ENCODE measurements around the gene CCDC9B. TPM values are rescaled to one million over a fixed set of nuclear protein-coding genes. Genes with fewer than 3 reads are reported as not detected.
A peak's percentile ranks its signal among the peaks of the same experiment; 100 is the strongest.

The CCDC9B gene
- total RNA-seq, 1 experiment from 2014 or later: 56.1 TPM

- DNase-seq (no peak), ATAC-seq (no peak)
- H3F3A ChIP-seq (ENCODE audit: low read length, unreplicated experiment): no peaks in the 10 kb centered on the region
- peak overlapping the region; percentile 79 for H3K4me2 ChIP-seq (ENCODE audit: low read length)
- no peaks in the 10 kb centered on the region for H3K27me3 ChIP-seq (ENCODE audit: low read length)
- ChIA-PET POLR2A (ENCODE audit: unreplicated experiment) (interaction anchor here (0.6 kb wide), 1 partner anchor 19 kb away, joined by 3 read pairs; no protein-coding TSS in a partner anchor), CTCF (interaction anchor here (0.6 to 1.4 kb wide), 6 partner anchors 16 to 99 kb away, joined by 3 to 7 read pairs (median 4); partner anchors contain the start of gene CCDC9B)
- H4K20me1 ChIP-seq (ENCODE audit: low read length): peaks cover 12% of the 10 kb centered on the region; the same call in 1 of the 2 replicates
- peaks cover 23% of the 10 kb centered on the region for H3K79me2 ChIP-seq (ENCODE audit: low read length)
- BruUV-seq (replicated peaks): no TSS peak
- H3K36me3 ChIP-seq (ENCODE audit: low read depth, low read length): no peaks in the 10 kb centered on the region
- no peak overlapping the region for H3K9ac ChIP-seq (ENCODE audit: low read length)
- H2AFZ ChIP-seq (ENCODE audit: low read length): peak overlapping the region; percentile 73
- TF ChIP-seq EZH2 (IDR thresholded peaks at IDR 0.05; ENCODE audit: low read length, unreplicated experiment): no peak
- TF ChIP-seq, protein P1, sequence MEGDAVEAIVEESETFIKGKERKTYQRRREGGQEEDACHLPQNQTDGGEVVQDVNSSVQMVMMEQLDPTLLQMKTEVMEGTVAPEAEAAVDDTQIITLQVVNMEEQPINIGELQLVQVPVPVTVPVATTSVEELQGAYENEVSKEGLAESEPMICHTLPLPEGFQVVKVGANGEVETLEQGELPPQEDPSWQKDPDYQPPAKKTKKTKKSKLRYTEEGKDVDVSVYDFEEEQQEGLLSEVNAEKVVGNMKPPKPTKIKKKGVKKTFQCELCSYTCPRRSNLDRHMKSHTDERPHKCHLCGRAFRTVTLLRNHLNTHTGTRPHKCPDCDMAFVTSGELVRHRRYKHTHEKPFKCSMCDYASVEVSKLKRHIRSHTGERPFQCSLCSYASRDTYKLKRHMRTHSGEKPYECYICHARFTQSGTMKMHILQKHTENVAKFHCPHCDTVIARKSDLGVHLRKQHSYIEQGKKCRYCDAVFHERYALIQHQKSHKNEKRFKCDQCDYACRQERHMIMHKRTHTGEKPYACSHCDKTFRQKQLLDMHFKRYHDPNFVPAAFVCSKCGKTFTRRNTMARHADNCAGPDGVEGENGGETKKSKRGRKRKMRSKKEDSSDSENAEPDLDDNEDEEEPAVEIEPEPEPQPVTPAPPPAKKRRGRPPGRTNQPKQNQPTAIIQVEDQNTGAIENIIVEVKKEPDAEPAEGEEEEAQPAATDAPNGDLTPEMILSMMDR (conservative IDR thresholded peaks at IDR 0.05; ENCODE audit: low read depth, low read length): no peak
- TF ChIP-seq EZH2phosphoT487 (IDR thresholded peaks at IDR 0.05; ENCODE audit: borderline replicate concordance, low read length): no peak
- H3K4me1 ChIP-seq (ENCODE audit: insufficient read depth, low read length): peaks cover 14% of the 10 kb centered on the region
- H3K9me3 ChIP-seq (ENCODE audit: low read length): no peaks in the 10 kb centered on the region
- intact Hi-C loops (cut with micrococcal nuclease): no loop called here
- peak overlapping the region; percentile 63 for H3K4me3 ChIP-seq (ENCODE audit: low read length)
- no peaks in the 10 kb centered on the region for H3K9me2 ChIP-seq (replicated peaks; ENCODE audit: low read length)
- no peak overlapping the region for H3K27ac ChIP-seq (ENCODE audit: low read length)
Measured at GRCh38 chr15:40322531-40323238, 18.1 kb downstream of the CCDC9B start.

GRCh38 chr15:40320931-40321371 lies 19.8 kb downstream of the CCDC9B start:
- intact Hi-C loops (cut with micrococcal nuclease): loop anchor here (1.0 kb wide), 3 partner anchors 17 to 100 kb away; no protein-coding TSS in a partner anchor
- ATAC-seq: peak; percentile 23; the same call in 1 of the 2 replicates
- peaks cover 18% of the 10 kb centered on the region for H3K79me2 ChIP-seq (ENCODE audit: low read length)
- POLR2A ChIA-PET (ENCODE audit: unreplicated experiment): no interaction called here
- H3F3A ChIP-seq (ENCODE audit: low read length, unreplicated experiment): no peaks in the 10 kb centered on the region
- H3K9me2 ChIP-seq (replicated peaks; ENCODE audit: low read length): no peaks in the 10 kb centered on the region
- no peaks in the 10 kb centered on the region for H3K36me3 ChIP-seq (ENCODE audit: low read depth, low read length)
- no TSS peak for BruUV-seq (replicated peaks)
- CTCF ChIA-PET: interaction anchor here (0.6 kb wide), 1 partner anchor 55 kb away, joined by 3 read pairs; no protein-coding TSS in a partner anchor
- no peak overlapping the region for H3K4me2 ChIP-seq (ENCODE audit: low read length)
- peaks cover 12% of the 10 kb centered on the region for H3K4me1 ChIP-seq (ENCODE audit: insufficient read depth, low read length)
- H2AFZ ChIP-seq (ENCODE audit: low read length): no peak overlapping the region
- no peaks in the 10 kb centered on the region for H3K9me3 ChIP-seq (ENCODE audit: low read length)
- peak; percentile 79 for DNase-seq
- H3K27me3 ChIP-seq (ENCODE audit: low read length): no peaks in the 10 kb centered on the region
- no peak overlapping the region for H3K27ac ChIP-seq (ENCODE audit: low read length)
- no peak overlapping the region for H3K9ac ChIP-seq (ENCODE audit: low read length)
- peaks cover 11% of the 10 kb centered on the region; the same call in 1 of the 2 replicates for H4K20me1 ChIP-seq (ENCODE audit: low read length)
- no peak for TF ChIP-seq EZH2phosphoT487 (IDR thresholded peaks at IDR 0.05; ENCODE audit: borderline replicate concordance, low read length)
- TF ChIP-seq EZH2 (IDR thresholded peaks at IDR 0.05; ENCODE audit: low read length, unreplicated experiment): no peak
- TF ChIP-seq, protein P1 (conservative IDR thresholded peaks at IDR 0.05; ENCODE audit: low read depth, low read length): peak; percentile 90
- no peak overlapping the region for H3K4me3 ChIP-seq (ENCODE audit: low read length)

- Histone ChIP-seq H3K9me3 (ENCODE audit: low read length) (no peaks in the 10 kb centered on the region), H3K36me3 (ENCODE audit: low read depth, low read length) (no peaks in the 10 kb centered on the region), H3K9me2 (replicated peaks; ENCODE audit: low read length) (no peaks in the 10 kb centered on the region), H3K79me2 (ENCODE audit: low read length) (peaks cover 12% of the 10 kb centered on the region), H3K4me3 (ENCODE audit: low read length) (no peak overlapping the region), H2AFZ (ENCODE audit: low read length) (no peak overlapping the region), H3F3A (ENCODE audit: low read length, unreplicated experiment) (no peaks in the 10 kb centered on the region), H3K4me2 (ENCODE audit: low read length) (no peak overlapping the region), H3K27ac (ENCODE audit: low read length) (no peak overlapping the region), H3K27me3 (ENCODE audit: low read length) (no peaks in the 10 kb centered on the region), H3K9ac (ENCODE audit: low read length) (no peak overlapping the region), H3K4me1 (ENCODE audit: insufficient read depth, low read length) (peaks cover 7% of the 10 kb centered on the region), H4K20me1 (ENCODE audit: low read length) (peaks cover 6% of the 10 kb centered on the region; the same call in 1 of the 2 replicates)
- BruUV-seq (replicated peaks): no TSS peak
- DNase-seq (no peak), ATAC-seq (no peak)
- TF ChIP-seq EZH2 (IDR thresholded peaks at IDR 0.05; ENCODE audit: low read length, unreplicated experiment) (no peak), EZH2phosphoT487 (IDR thresholded peaks at IDR 0.05; ENCODE audit: borderline replicate concordance, low read length) (no peak)
- TF ChIP-seq, protein P1 (conservative IDR thresholded peaks at IDR 0.05; ENCODE audit: low read depth, low read length): no peak
- POLR2A ChIA-PET (ENCODE audit: unreplicated experiment): no interaction called here
- intact Hi-C loops (cut with micrococcal nuclease): no loop called here
- CTCF ChIA-PET: interaction anchor here (0.5 to 0.6 kb wide), 2 partner anchors 56 to 103 kb away, joined by 3 read pairs; no protein-coding TSS in a partner anchor
Measured at GRCh38 chr15:40320409-40320808, 20.3 kb downstream of the CCDC9B start.
